HUES48 (cell line): Measurements from ENCODE around the gene CNOT10.

Experiments
- H3K27ac ChIP-seq: one replicate; pipeline ENCODE4 v1.7.0; 2013; ENCODE audit warnings: low read depth, low read length, inconsistent platforms
- H3K27me3 ChIP-seq: 2 replicates; pipeline ENCODE4 v1.6.1; 2013; ENCODE audit warnings: mild to moderate bottlenecking, low read length; ENCODE audit not compliant: control insufficient read depth, insufficient read depth
- H3K36me3 ChIP-seq: 2 replicates; pipeline ENCODE4 v1.6.1; 2013; ENCODE audit warnings: low read length; ENCODE audit not compliant: control insufficient read depth, insufficient read depth
- H3K4me1 ChIP-seq: 2 replicates; pipeline ENCODE4 v1.6.1; 2013; ENCODE audit warnings: mild to moderate bottlenecking, low read length; ENCODE audit not compliant: control insufficient read depth, insufficient read depth
- H3K4me3 ChIP-seq: 2 replicates; pipeline ENCODE4 v1.5.1; 2013; ENCODE audit warnings: mild to moderate bottlenecking, low read depth, low read length
- H3K9ac ChIP-seq: 2 replicates; pipeline ENCODE4 v1.6.1; 2013; ENCODE audit warnings: mild to moderate bottlenecking, low read depth, low read length, moderate library complexity
- H3K9me3 ChIP-seq: 2 replicates; pipeline ENCODE4 v1.6.1; 2013; ENCODE audit warnings: low read length; ENCODE audit not compliant: control insufficient read depth, insufficient read depth

Gene CNOT10

GRCh38 chr3:32817558-32818228 lies 132.7 kb downstream of the CNOT10 start, which contains the start of gene TRIM71:
TSS of gene TRIM71 (plus strand) at chr3:32817997. CDS start at chr3:32818081, 84 bp downstream.
- no peaks in the 10 kb centered on the region for H3K27me3 ChIP-seq
- H3K9ac ChIP-seq: peak within 1 kb of the TSS; percentile 97
- H3K36me3 ChIP-seq: peaks cover 45% of the 10 kb centered on the region
- no peaks in the 10 kb centered on the region for H3K9me3 ChIP-seq
- peaks cover 30% of the 10 kb centered on the region for H3K4me1 ChIP-seq
- peak within 1 kb of the TSS; percentile 100 for H3K27ac ChIP-seq
- H3K4me3 ChIP-seq: peak within 1 kb of the TSS; percentile 91

- Histone ChIP-seq H3K27me3 (no peaks in the 10 kb centered on the region), H3K4me3 (peak overlapping the region; percentile 91), H3K9ac (peak overlapping the region; percentile 97), H3K4me1 (peaks cover 30% of the 10 kb centered on the region), H3K27ac (peak overlapping the region; percentile 100), H3K9me3 (no peaks in the 10 kb centered on the region), H3K36me3 (peaks cover 52% of the 10 kb centered on the region)
These were observed 133.4 kb downstream of the CNOT10 start for GRCh38 chr3:32818229-32818969.

GRCh38 chr3:32818970-32819511 lies 134.1 kb downstream of the CNOT10 start:
- Histone ChIP-seq H3K36me3 (peaks cover 55% of the 10 kb centered on the region), H3K4me1 (peaks cover 27% of the 10 kb centered on the region), H3K9me3 (no peaks in the 10 kb centered on the region), H3K27ac (peak overlapping the region; percentile 100), H3K4me3 (peak overlapping the region; percentile 91), H3K9ac (peak overlapping the region; percentile 97), H3K27me3 (no peaks in the 10 kb centered on the region)

- no peaks in the 10 kb centered on the region for H3K9me3 ChIP-seq
- peak overlapping the region; percentile 100 for H3K27ac ChIP-seq
- peaks cover 59% of the 10 kb centered on the region for H3K36me3 ChIP-seq
- H3K27me3 ChIP-seq: no peaks in the 10 kb centered on the region
- H3K9ac ChIP-seq: peak overlapping the region; percentile 97
- H3K4me3 ChIP-seq: peak overlapping the region; percentile 91
- peaks cover 27% of the 10 kb centered on the region for H3K4me1 ChIP-seq
These were observed 134.8 kb downstream of the CNOT10 start for GRCh38 chr3:32819551-32820348.

- no peaks in the 10 kb centered on the region for H3K9me3 ChIP-seq
- H3K4me3 ChIP-seq: peak overlapping the region; percentile 91
- H3K27me3 ChIP-seq: no peaks in the 10 kb centered on the region
- H3K36me3 ChIP-seq: peaks cover 66% of the 10 kb centered on the region
- H3K4me1 ChIP-seq: peaks cover 27% of the 10 kb centered on the region
- peak overlapping the region; percentile 97 for H3K9ac ChIP-seq
- H3K27ac ChIP-seq: peak overlapping the region; percentile 100
These were observed 135.4 kb downstream of the CNOT10 start for GRCh38 chr3:32820430-32820829.

GRCh38 chr3:32820971-32821685 lies 136.1 kb downstream of the CNOT10 start:
- peak overlapping the region; percentile 91 for H3K4me3 ChIP-seq
- H3K27ac ChIP-seq: peak overlapping the region; percentile 62
- no peaks in the 10 kb centered on the region for H3K27me3 ChIP-seq
- H3K4me1 ChIP-seq: peaks cover 30% of the 10 kb centered on the region
- peaks cover 68% of the 10 kb centered on the region for H3K36me3 ChIP-seq
- H3K9me3 ChIP-seq: no peaks in the 10 kb centered on the region
- H3K9ac ChIP-seq: peak overlapping the region; percentile 97

- no peaks in the 10 kb centered on the region for H3K9me3 ChIP-seq
- H3K27ac ChIP-seq: peak overlapping the region; percentile 62
- peak overlapping the region; percentile 97 for H3K9ac ChIP-seq
- H3K36me3 ChIP-seq: peaks cover 68% of the 10 kb centered on the region
- peaks cover 34% of the 10 kb centered on the region for H3K4me1 ChIP-seq
- H3K4me3 ChIP-seq: peak overlapping the region; percentile 91
- H3K27me3 ChIP-seq: no peaks in the 10 kb centered on the region
These were observed 136.8 kb downstream of the CNOT10 start for GRCh38 chr3:32821686-32822296.

- Histone ChIP-seq H3K9me3 (no peaks in the 10 kb centered on the region), H3K4me1 (peaks cover 44% of the 10 kb centered on the region), H3K27me3 (no peaks in the 10 kb centered on the region), H3K27ac (peak overlapping the region; percentile 62), H3K36me3 (peaks cover 66% of the 10 kb centered on the region), H3K4me3 (peak overlapping the region; percentile 91), H3K9ac (peak overlapping the region; percentile 97)
These were observed 137.9 kb downstream of the CNOT10 start for GRCh38 chr3:32822609-32823498.
